GM10847 (cell line): Measurements from ENCODE around the gene NPFF.

Experiments
- POLR2A ChIP-seq: IDR thresholded peaks from 2 replicates; pipeline ENCODE4 v1.6.1; 2011; ENCODE audit not compliant: insufficient read length; ENCODE audit errors: extremely low read depth

NPFF gene

GRCh38 chr12:53502331-53502730 is 5.0 kb downstream of the NPFF start:
- no peak for TF ChIP-seq POLR2A

DNA sequence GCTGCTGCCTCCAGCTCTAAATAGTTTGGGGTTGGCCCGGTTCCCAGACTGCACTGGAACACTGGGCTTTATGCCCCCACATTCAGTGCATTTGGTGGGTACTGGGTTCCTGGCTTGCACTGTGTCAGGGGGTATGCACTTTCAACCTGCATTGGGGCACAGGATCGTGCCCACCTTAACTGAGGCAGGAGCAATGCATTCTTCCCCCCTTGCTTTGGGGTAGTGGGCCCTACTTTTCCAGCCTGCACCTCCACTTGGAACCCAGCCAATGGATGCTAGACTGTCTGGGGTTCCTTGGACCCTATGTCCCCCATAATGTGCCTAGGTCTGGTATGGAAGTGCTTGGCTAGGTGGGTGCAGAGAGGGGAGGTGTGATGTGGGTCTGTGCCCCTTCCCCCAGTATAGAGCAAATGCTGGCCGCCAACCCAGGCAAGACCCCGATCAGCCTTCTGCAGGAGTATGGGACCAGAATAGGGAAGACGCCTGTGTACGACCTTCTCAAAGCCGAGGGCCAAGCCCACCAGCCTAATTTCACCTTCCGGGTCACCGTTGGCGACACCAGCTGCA is 5.6 kb downstream of the NPFF start:
- no peak for TF ChIP-seq POLR2A

GRCh38 chr12:53500776-53501614 is 6.3 kb downstream of the NPFF start, which contains the start of gene TARBP2:
TARBP2 (plus strand) TSS chr12:53501283; CDS start chr12:53501409, 126 bp downstream.
- peak; percentile 89 for TF ChIP-seq POLR2A

DNA sequence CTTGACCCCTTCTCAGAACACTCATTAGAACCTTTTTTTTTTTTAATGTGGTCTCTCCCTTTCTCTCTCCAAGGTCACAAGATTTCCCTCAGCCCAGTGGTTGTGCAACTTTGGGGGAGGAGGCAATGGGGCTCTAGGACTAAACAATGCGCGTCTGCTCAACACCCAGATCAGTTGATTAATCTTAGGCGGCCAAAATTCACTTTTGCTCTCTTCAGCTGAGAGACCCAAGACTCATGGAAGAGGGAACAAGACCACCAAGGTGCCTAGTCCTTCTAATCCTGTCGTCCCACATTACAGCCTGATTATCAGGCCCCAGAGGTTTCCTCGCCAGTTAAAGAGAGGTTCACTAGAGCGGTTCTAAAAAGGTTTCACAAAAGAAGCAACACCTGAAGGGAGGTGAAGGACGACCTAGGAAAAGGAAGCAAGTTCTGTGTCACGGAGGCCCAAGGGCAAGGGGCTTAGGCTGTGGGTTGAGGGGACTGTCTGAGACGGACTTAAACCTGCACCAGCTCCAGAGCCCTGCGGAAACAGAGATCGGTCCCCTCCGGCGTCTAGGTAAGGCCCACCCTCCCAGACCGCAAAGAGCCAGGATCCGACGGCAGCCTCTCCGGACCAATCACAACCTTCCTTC is 7.0 kb downstream of the NPFF start:
- TF ChIP-seq POLR2A, result peak; percentile 63

- TF ChIP-seq POLR2A, result no peak
These were observed 7.8 kb downstream of the NPFF start, which contains the start of gene MAP3K12 for GRCh38 chr12:53499266-53500141. MAP3K12 (minus strand) TSS chr12:53499458; CDS start chr12:53487391, 12,067 bp downstream.

DNA sequence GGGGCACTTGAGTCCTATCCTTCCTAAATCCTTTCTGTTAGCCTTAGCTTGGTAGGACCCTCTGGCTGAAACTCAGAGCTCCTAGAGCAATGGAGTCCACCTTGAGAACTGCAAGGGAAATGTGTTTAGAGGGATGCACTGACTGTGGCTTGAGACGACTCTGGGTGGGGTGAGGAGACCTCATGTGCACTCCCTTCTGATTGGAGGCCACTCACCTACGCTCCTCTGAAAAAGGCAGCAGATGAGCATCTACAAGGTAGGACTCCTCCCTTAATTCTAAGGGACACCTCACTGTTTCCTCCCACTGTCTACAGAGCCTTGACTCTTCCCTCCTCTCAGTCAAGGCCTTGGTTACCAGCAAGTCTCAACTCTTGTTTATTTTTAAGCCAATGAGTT is 9.1 kb downstream of the NPFF start:
- no peak for TF ChIP-seq POLR2A

- TF ChIP-seq POLR2A, result no peak
These were observed 9.8 kb downstream of the NPFF start for GRCh38 chr12:53497461-53497860.

DNA sequence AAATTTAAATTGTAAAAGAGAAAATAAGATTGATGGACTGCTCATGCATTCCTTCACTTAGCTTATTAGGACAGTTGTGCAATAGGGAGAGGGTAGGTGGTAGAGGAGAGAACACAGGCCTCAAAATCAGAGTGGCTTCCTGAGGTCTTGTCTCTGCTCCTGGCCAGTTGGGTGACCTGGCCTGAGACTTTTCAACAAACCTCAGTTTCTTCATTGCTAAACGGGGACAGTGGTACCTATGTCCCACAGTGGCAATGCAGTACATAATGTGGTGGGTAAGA is 10.6 kb downstream of the NPFF start:
- TF ChIP-seq POLR2A, result no peak

DNA sequence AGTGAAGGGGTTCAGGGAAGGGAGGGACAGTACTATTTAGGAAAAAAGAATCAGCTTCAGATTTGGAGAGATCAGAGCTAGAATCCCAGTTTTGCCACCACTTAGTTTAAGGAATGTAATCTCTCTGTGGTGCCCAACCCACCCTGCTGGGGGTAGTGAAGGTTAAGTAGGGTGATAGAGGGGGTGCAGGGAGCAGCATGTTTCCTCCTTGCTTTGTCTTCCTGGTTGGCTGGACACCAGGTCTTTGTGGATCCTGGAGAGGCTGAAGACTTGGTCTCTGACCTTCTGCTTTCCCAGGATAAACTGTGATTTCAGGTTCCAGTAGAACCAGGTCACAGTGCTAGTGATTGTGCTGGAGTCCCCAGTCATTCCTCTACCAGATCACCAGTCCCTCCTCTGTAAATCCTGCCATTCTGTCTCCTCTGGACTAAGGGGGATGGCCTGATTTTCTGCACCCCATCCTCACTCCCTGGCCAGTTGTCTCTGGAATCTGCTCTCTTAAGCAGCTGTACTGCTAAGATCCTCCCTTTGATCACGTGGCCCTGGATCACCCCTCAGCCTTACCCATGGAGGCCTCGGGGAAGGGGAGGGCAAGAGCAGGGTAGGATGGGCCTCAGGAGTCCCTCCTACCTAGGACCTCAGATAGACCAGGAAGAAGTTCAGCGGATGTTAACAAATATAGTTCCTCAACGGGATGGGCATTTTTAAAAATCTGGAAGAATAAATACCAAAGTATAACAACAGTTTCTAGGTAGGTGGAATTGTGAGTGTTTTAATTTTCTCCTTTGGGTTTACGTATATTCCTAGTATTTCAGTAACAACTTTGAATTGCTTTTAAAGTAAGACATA is 11.2 kb downstream of the NPFF start:
- TF ChIP-seq POLR2A, result no peak

- TF ChIP-seq POLR2A, result no peak
These were observed 13.5 kb downstream of the NPFF start for GRCh38 chr12:53493610-53494391.

DNA sequence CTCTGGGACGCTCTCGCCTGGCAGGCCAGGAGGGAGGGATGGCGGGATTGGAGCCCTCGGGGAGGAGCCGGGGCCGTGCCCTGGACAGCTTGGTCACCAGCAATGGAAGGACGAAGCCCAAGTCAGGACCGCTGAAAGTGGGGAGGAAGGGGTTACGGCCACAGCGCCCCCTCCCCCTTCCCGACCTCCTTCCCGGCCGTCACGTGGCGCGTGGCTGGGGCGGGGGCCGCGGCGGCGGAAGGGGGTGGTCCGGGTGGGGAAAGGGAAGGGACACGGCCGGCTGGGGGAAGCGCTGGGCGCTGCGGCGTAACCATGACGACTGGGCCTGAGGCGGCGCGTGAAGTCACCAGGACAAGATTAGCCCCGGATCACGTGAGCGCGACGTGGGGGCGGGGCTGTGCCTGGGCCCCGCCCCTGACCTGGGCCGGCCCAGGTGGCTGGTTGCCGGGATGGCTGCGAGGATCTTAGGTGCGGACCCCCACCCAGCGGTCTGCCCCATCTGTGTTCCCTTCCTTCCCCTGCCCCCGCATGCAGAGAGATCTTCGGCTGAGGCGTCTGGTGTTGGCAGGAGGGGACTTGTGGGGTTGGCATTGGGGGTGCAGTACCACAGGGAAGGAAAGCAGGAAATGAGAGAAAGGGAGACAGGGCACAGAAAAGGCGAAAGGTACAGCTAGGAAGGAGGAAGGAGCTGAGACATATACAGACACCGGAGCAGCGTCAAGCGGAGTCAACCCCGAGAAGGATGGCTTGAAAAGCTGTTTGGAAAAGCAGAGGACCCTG is 14.3 kb downstream of the NPFF start:
- TF ChIP-seq POLR2A, result peak; percentile 79

DNA sequence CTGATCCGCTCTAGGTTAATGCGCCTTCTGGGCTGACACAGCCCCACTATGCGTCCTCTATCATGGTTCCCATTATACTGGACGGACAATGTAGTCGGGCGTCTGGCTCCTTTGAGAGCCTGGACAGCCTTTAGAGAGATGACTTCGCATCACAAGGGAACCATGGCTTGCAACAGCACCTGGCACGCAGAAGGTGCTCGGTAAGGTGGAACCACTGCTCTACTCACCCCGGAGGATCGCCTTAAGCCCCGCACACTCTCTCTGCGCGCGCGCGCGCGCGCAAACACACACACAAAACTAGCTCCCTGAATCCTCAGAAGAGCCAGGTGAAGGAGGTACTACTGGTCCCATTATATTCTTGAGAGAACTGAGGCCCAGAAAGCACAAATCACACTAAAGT is 15.1 kb downstream of the NPFF start:
- no peak for TF ChIP-seq POLR2A
